AG04449 (cell line): ENCODE measurements around the gene MYO7A.

Experiments used
- CTCF ChIA-PET: fragments of 350-600 bp; formaldehyde crosslinking; extraction: SDS; loops from one replicate; lab custom pipeline; 2021; ENCODE audit warnings: antibody characterized with exemption; lab: Yijun Ruan, JAX
- POLR2A ChIA-PET: fragments of 400-600, 350-600 bp; formaldehyde crosslinking; extraction: SDS; loops from one replicate; lab custom pipeline; 2020; ENCODE audit warnings: antibody characterized with exemption, inconsistent platforms; lab: Yijun Ruan, JAX
- DNase-seq: peaks from one replicate; pipeline ENCODE4 v3.0.0-alpha.2; 2010; ENCODE audit warnings: low read depth, low spot score
- H3K4me3 ChIP-seq: 2 replicates; pipeline ENCODE4 v1.5.1; 2011; ENCODE audit warnings: low read depth, mild to moderate bottlenecking, control low read depth, low read length
- TF ChIP-seq, protein P1 (sequence below): IDR thresholded peaks from one replicate; pipeline ENCODE4 v1.5.1; 2011; ENCODE audit warnings: mild to moderate bottlenecking, moderate library complexity, low read length, control low read depth, inconsistent platforms; ENCODE audit not compliant: insufficient read depth; ENCODE audit errors: missing control alignments

Gene MYO7A

DNA sequence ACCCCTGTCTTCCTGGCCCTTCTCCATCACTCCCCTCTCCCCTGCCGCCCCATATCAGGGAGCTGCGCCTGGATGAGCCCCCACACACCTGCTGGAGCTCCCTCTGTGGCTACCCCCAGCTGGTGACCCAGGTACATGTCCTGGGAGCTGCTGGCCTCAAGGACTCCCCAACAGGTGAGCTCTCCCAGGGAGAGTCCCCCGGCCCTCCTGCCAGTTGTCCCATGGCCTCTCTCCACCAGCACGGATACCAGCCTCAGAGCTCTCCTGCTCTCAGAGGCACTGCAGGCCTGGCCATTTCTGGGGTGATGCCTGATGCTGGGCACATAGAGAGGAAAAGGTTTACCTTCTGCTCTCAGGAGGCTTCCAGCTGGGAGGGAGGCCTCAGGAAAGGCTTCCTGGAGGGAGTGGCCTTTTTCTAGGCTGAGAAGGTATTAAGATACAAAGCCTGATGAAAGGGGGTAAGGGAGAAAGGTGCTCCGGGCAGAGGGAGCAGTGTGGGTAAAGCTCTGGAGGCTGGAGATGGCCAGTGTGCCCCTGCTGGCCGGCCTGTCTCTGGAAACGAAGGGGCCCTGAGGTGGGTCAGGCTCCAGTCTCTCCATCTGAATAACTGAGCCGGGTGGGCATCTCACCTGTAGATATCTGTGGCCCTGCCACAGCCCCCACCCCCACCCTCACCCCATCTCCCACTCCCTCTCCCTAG, 6.0 kb upstream of the MYO7A start:
- POLR2A ChIA-PET: interaction anchor here (1.7 kb wide), 1 partner anchor 55 kb away, joined by 4 read pairs; the partner anchor contains the start of gene CAPN5
- no peak overlapping the region for H3K4me3 ChIP-seq
- CTCF ChIA-PET: interaction anchor here (1.0 to 14.0 kb wide), 8 partner anchors 3 to 497 kb away, joined by 3 to 209 read pairs (median 8); partner anchors contain the start of gene MYO7A
- TF ChIP-seq, protein P1, sequence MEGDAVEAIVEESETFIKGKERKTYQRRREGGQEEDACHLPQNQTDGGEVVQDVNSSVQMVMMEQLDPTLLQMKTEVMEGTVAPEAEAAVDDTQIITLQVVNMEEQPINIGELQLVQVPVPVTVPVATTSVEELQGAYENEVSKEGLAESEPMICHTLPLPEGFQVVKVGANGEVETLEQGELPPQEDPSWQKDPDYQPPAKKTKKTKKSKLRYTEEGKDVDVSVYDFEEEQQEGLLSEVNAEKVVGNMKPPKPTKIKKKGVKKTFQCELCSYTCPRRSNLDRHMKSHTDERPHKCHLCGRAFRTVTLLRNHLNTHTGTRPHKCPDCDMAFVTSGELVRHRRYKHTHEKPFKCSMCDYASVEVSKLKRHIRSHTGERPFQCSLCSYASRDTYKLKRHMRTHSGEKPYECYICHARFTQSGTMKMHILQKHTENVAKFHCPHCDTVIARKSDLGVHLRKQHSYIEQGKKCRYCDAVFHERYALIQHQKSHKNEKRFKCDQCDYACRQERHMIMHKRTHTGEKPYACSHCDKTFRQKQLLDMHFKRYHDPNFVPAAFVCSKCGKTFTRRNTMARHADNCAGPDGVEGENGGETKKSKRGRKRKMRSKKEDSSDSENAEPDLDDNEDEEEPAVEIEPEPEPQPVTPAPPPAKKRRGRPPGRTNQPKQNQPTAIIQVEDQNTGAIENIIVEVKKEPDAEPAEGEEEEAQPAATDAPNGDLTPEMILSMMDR: no peak
- DNase-seq: no peak

DNA sequence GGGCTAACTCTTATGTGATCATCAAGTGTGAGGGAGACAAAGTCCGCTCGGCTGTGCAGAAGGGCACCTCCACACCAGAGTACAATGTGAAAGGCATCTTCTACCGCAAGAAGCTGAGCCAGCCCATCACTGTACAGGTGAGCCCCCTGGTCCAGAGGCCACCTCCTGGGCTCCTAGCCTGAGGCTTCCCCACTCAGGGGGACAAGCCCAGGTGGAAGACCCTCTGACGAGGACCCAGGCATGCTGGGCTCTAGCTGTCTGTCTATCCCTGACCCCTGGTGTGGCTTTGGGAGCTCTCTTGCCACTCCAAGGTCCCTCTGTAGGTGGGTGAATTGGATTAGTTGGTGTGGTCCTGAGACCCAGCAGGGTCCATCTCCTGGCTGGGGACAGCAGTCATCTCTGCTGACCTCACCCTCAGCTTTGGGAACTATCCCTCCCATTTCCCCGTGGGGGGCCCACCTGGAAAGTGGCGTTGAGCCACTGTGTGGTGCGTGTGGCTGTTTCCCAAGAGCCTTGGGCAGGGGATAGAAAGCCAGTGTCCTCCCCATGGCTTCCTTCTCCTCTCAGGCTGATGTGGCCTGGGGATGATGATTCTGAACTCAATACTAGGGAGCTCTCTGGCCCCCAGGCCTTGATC, 5.4 kb upstream of the MYO7A start:
- CTCF ChIA-PET: interaction anchor here (1.0 to 14.0 kb wide), 8 partner anchors 3 to 426 kb away, joined by 3 to 209 read pairs (median 6); partner anchors contain the start of gene MYO7A
- TF ChIP-seq, protein P1: no peak
- POLR2A ChIA-PET: interaction anchor here (1.7 kb wide), 1 partner anchor 56 kb away, joined by 4 read pairs; the partner anchor contains the start of gene CAPN5
- DNase-seq: no peak
- no peak overlapping the region for H3K4me3 ChIP-seq

DNA sequence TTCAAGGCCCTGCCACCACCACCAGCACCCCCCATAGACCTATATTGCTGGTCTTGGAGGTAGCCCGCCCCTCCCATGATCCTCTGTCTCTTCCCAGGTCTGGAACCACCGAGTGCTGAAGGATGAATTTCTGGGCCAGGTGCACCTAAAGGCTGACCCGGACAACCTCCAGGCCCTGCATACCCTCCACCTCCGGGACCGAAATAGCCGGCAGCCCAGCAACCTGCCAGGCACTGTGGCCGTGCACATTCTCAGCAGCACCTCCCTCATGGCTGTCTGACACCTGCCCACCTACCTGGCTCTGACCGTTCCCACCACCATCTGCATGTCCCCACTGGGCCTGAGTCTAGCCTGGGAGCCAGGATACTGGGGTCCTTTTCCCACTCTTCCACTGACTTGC, 4.5 kb upstream of the MYO7A start:
- TF ChIP-seq, protein P1: no peak
- no peak for DNase-seq
- H3K4me3 ChIP-seq: no peak overlapping the region
- POLR2A ChIA-PET: interaction anchor here (1.7 kb wide), 1 partner anchor 57 kb away, joined by 4 read pairs; the partner anchor contains the start of gene CAPN5
- CTCF ChIA-PET: interaction anchor here (1.0 to 13.5 kb wide), 6 partner anchors 8 to 495 kb away, joined by 3 to 209 read pairs (median 5); no protein-coding TSS in a partner anchor

DNA sequence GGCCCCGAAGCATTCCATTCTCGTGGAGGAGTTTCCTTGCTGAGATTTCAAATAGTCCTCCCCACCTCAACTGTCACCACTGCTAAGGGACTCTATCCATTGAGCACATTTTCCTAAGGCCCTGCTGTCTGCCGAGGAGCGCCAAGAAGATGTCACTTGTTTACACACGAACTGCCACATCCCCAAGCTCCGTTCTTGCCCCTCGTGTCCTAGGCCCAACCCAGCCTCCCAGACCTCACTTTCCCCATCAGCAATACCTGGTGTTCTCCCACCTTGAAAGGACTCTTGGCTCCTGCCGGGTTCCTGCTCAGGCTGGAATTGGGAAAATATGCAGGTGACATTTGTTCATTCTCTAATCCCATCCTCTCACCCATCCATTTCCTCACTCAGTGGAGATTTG, 4.0 kb upstream of the MYO7A start:
- TF ChIP-seq, protein P1: no peak
- POLR2A ChIA-PET: no interaction called here
- no peak overlapping the region for H3K4me3 ChIP-seq
- CTCF ChIA-PET: interaction anchor here (1.0 to 13.5 kb wide), 4 partner anchors 8 to 495 kb away, joined by 3 to 209 read pairs (median 131); no protein-coding TSS in a partner anchor
- DNase-seq: no peak

DNA sequence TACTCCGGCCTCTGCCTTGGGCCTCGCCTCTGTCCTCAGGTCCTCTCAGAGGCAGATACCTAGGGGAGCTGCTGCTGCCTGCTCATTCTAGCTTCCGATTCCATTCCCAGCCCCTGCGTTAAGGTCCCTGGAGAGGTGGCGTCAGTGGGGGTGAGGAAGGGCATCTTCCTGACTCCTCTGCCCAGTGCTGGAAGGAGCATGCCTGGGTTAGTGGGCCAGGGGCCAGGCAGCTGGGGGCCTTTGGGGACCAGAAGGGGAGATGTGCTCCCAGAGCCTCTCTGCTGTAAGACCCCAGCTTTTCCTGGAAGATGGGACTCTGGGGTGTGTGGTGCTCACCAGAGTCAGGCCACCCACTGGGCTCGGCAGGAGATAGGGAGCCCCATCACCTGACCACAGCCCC, 3.6 kb upstream of the MYO7A start:
- ChIA-PET CTCF (interaction anchor here (1.0 to 13.5 kb wide), 4 partner anchors 9 to 494 kb away, joined by 3 to 209 read pairs (median 131); no protein-coding TSS in a partner anchor), POLR2A (no interaction called here)
- TF ChIP-seq, protein P1: no peak
- no peak overlapping the region for H3K4me3 ChIP-seq
- DNase-seq: no peak

DNA sequence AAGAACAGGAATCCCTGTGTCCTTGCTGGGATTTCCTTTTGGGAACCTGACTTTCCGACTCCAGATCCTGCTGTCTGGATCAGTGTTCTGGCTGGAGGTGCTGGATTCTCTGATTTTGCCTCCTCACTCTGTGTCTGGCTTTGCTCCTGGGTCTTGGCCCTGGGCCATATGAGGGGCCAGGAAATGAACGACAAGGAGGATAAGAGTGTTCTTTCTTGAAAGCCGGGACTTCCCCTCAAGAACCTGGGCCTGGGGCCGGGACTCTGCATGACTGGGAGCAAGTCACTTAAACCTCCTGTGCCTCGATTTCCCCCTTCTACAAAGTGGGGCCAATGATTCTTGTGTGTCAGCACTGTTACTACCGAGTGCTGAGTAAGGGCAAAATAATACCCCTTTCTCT, 2.9 kb upstream of the MYO7A start:
- no peak for DNase-seq
- TF ChIP-seq, protein P1: no peak
- ChIA-PET CTCF (interaction anchor here (0.6 to 13.5 kb wide), 4 partner anchors 10 to 424 kb away, joined by 3 to 209 read pairs (median 131); no protein-coding TSS in a partner anchor), POLR2A (no interaction called here)
- no peak overlapping the region for H3K4me3 ChIP-seq
